OCI-LY7 (cell line): ENCODE measurements around the gene CNPY1. TPM values are rescaled to one million over a fixed set of nuclear protein-coding genes. Genes with fewer than 3 reads are reported as not detected.

Experiments used
- BruUV-seq: library from RNA; stranded (reverse); fragments of 400-500 nt; replicated peaks from 2 replicates; lab custom pipeline; 2021; lab: Mats Ljungman, UMichigan
- CTCF ChIA-PET: fragments of 300-600 bp; sonication (Branson Sonifier 250); formaldehyde crosslinking; loops from one replicate; lab custom pipeline; 2022; ENCODE audit warnings: antibody characterized with exemption; ENCODE audit not compliant: unreplicated experiment; lab: Charles Lee
- POLR2A ChIA-PET: fragments of 300-600 bp; sonication (Branson Sonifier 250); formaldehyde crosslinking; loops from one replicate; lab custom pipeline; 2022; ENCODE audit warnings: antibody characterized with exemption; lab: Charles Lee
- DNase-seq: peaks from one replicate; pipeline ENCODE4 v3.0.0-alpha.2; 2015; ENCODE audit warnings: low spot score
- H2AFZ ChIP-seq: fragments of 200-600 bp; sonication (generic), shearing (Covaris generic); 2 replicates; pipeline ENCODE4 v1.6.1; 2014; ENCODE audit warnings: mild to moderate bottlenecking, antibody characterized with exemption, low read length, moderate library complexity
- H3K27ac ChIP-seq: fragments of 200-600 bp; sonication (generic); 2 replicates; pipeline ENCODE4 v1.5.1; 2014; ENCODE audit warnings: mixed run types, low read depth, mild to moderate bottlenecking, moderate library complexity, low read length, inconsistent platforms; ENCODE audit not compliant: poor library complexity, severe bottlenecking
- H3K36me3 ChIP-seq: fragments of 200-600 bp; sonication (generic); 2 replicates; pipeline ENCODE4 v1.6.1; 2014; ENCODE audit warnings: mild to moderate bottlenecking, antibody characterized with exemption, low read length, moderate library complexity, mixed read lengths; ENCODE audit not compliant: insufficient read depth
- H3K4me1 ChIP-seq: fragments of 200-600 bp; sonication (generic); 2 replicates; pipeline ENCODE4 v1.5.1; 2014; ENCODE audit warnings: mild to moderate bottlenecking, low read length; ENCODE audit not compliant: insufficient read depth, poor library complexity, severe bottlenecking
- H3K4me2 ChIP-seq: fragments of 200-600 bp; sonication (generic); 2 replicates; pipeline ENCODE4 v1.6.1; 2014; ENCODE audit warnings: mild to moderate bottlenecking, low read length
- H3K4me3 ChIP-seq: fragments of 200-600 bp; sonication (generic); 2 replicates; pipeline ENCODE4 v1.5.1; 2014; ENCODE audit warnings: mild to moderate bottlenecking, low read depth, low read length; ENCODE audit not compliant: poor library complexity, severe bottlenecking
- H3K79me2 ChIP-seq: fragments of 200-600 bp; sonication (generic); 2 replicates; pipeline ENCODE4 v1.6.1; 2016; ENCODE audit warnings: low read depth, mild to moderate bottlenecking, low read length, moderate library complexity, mixed read lengths; ENCODE audit not compliant: insufficient read depth
- H3K9me2 ChIP-seq: fragments of 200-600 bp; sonication (generic); 2 replicates; pipeline ENCODE4 v1.6.1; 2016; ENCODE audit warnings: mild to moderate bottlenecking, low read length, mixed read lengths; ENCODE audit not compliant: insufficient read depth
- H3K9me3 ChIP-seq: fragments of 200-600 bp; sonication (generic); 2 replicates; pipeline ENCODE4 v1.6.1; 2014; ENCODE audit warnings: mild to moderate bottlenecking, mixed run types, low read length, mixed read lengths
- H4K20me1 ChIP-seq: fragments of 200-600 bp; sonication (generic); 2 replicates; pipeline ENCODE4 v1.6.1; 2014; ENCODE audit warnings: mild to moderate bottlenecking, antibody characterized with exemption, low read length, moderate library complexity, mixed read lengths; ENCODE audit not compliant: insufficient read depth
- EZH2phosphoT487 ChIP-seq: fragments of 200-600 bp; sonication (generic); IDR thresholded peaks from 2 replicates; pipeline ENCODE4 v1.6.1; 2018; ENCODE audit warnings: low read depth, borderline replicate concordance, mild to moderate bottlenecking, mixed run types, antibody characterized with exemption, low read length, moderate library complexity, mixed read lengths
- intact Hi-C: fragments of 100-400 bp; cut with micrococcal nuclease; formaldehyde crosslinking; loops from one replicate; pipeline ENCODE4 v1.10.0; 2022; ENCODE audit not compliant: unreplicated experiment
- total RNA-seq, 2 experiments: library from RNA; depleted of rRNA in 1 of 2; stranded (reverse); fragments of >200 nt in 1 of 2; shearing (Covaris generic) in 1 of 2; gene quantifications; 2 replicates each; pipeline ENCODE4 v1.2.3, GENCODE V29; 2014 to 2022
- TF ChIP-seq, protein P1 (sequence below): fragments of 200-600 bp; sonication (generic); conservative IDR thresholded peaks from 2 replicates; pipeline ENCODE4 v1.5.1; 2014; ENCODE audit warnings: mild to moderate bottlenecking, antibody characterized with exemption, low read length, moderate library complexity, mixed read lengths

Gene CNPY1
- total RNA-seq, 2 experiments from 2014 or later, result not detected

- H3K9me2 ChIP-seq, result no peaks in the 10 kb centered on the region
- H2AFZ ChIP-seq, result no peak overlapping the region
- H3K9me3 ChIP-seq, result no peaks in the 10 kb centered on the region
- H3K79me2 ChIP-seq, result no peaks in the 10 kb centered on the region
- H4K20me1 ChIP-seq, result no peaks in the 10 kb centered on the region
- POLR2A ChIA-PET, result no interaction called here
- BruUV-seq, result no TSS peak
- CTCF ChIA-PET, result no interaction called here
- no peak for DNase-seq
- H3K4me2 ChIP-seq, result no peak overlapping the region
- TF ChIP-seq, protein P1, sequence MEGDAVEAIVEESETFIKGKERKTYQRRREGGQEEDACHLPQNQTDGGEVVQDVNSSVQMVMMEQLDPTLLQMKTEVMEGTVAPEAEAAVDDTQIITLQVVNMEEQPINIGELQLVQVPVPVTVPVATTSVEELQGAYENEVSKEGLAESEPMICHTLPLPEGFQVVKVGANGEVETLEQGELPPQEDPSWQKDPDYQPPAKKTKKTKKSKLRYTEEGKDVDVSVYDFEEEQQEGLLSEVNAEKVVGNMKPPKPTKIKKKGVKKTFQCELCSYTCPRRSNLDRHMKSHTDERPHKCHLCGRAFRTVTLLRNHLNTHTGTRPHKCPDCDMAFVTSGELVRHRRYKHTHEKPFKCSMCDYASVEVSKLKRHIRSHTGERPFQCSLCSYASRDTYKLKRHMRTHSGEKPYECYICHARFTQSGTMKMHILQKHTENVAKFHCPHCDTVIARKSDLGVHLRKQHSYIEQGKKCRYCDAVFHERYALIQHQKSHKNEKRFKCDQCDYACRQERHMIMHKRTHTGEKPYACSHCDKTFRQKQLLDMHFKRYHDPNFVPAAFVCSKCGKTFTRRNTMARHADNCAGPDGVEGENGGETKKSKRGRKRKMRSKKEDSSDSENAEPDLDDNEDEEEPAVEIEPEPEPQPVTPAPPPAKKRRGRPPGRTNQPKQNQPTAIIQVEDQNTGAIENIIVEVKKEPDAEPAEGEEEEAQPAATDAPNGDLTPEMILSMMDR, result no peak
- TF ChIP-seq EZH2phosphoT487, result no peak
- no peak overlapping the region for H3K4me3 ChIP-seq
- H3K27ac ChIP-seq, result no peak overlapping the region
- no peaks in the 10 kb centered on the region for H3K36me3 ChIP-seq
- intact Hi-C loops, result no loop called here
- no peaks in the 10 kb centered on the region for H3K4me1 ChIP-seq
Measured at GRCh38 chr7:155458878-155459699, 87.3 kb downstream of the CNPY1 start.

DNA sequence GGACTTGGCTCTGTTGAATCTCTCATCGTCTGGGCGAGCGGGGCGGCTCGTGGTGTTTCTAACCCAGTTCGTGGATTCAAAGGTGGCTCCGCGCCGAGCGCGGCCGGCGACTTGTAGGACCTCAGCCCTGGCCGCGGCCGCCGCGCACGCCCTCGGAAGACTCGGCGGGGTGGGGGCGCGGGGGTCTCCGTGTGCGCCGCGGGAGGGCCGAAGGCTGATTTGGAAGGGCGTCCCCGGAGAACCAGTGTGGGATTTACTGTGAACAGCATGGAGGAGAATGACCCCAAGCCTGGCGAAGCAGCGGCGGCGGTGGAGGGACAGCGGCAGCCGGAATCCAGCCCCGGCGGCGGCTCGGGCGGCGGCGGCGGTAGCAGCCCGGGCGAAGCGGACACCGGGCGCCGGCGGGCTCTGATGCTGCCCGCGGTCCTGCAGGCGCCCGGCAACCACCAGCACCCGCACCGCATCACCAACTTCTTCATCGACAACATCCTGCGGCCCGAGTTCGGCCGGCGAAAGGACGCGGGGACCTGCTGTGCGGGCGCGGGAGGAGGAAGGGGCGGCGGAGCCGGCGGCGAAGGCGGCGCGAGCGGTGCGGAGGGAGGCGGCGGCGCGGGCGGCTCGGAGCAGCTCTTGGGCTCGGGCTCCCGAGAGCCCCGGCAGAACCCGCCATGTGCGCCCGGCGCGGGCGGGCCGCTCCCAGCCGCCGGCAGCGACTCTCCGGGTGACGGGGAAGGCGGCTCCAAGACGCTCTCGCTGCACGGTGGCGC lies 88.1 kb downstream of the CNPY1 start, which contains the start of gene EN2:
Gene EN2, plus strand, starts transcription at position 19 of the 767 bp plus-strand sequence. Its CDS starts 249 bp downstream, at position 268.
- ChIA-PET CTCF (no interaction called here), POLR2A (no interaction called here)
- BruUV-seq, result no TSS peak
- intact Hi-C loops, result no loop called here
- no peaks in the 10 kb centered on the region for H4K20me1 ChIP-seq
- no peaks in the 10 kb centered on the region for H3K79me2 ChIP-seq
- no peak within 1 kb of the TSS for H3K4me2 ChIP-seq
- H3K9me3 ChIP-seq, result no peaks in the 10 kb centered on the region
- no peak within 1 kb of the TSS for H3K4me3 ChIP-seq
- no peaks in the 10 kb centered on the region for H3K4me1 ChIP-seq
- no peak for TF ChIP-seq EZH2phosphoT487
- TF ChIP-seq, protein P1, result no peak
- no peak within 1 kb of the TSS for H2AFZ ChIP-seq
- no peak for DNase-seq
- no peak within 1 kb of the TSS for H3K27ac ChIP-seq
- no peaks in the 10 kb centered on the region for H3K9me2 ChIP-seq
- H3K36me3 ChIP-seq, result no peaks in the 10 kb centered on the region
